Fibroblast of skin of right biceps (primary cell): ENCODE measurements around the gene C20orf141.

Source experiments
- DNase-seq: peaks from one replicate; pipeline ENCODE4 v3.0.0-alpha.2; 2013

Gene C20orf141

DNA sequence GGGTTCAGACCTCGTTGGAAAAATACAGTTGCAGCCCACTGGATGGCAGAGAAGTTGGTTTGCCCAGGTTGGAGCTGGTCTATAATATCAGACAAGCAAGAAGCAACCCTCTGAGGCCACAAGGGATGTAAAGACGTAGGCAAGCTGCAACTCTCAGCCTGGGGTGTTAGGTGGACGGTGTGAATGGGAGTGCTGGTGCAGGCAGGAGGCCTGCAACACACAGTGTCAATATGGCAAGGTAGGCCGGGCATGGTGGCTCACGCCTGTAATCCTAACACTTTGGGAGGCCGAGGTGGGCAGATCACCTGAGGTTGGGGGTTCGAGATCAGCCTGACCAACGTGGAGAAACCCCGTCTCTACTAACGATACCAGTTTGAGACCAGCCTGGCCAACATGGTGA lies 36.3 kb downstream of the C20orf141 start:
- DNase-seq: no peak

DNA sequence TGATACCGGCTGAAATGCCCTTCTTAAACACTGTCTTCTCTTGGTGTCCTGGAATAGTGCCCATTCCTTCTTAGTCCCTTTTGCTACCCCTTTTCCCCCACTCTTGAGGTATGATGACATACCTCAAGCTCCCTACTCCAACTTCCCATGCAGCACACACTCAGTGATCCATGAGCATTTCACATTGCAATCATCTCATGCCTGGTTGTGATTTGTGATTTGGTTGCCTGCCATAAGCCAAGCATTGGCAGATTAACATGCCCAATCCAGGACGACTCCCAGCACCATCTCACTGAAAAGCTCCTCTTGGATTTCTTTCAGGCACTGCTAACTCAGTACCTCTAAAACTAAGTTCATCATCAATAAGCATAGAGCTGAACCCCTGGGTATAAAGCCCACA lies 43.8 kb downstream of the C20orf141 start:
- DNase-seq: no peak

DNA sequence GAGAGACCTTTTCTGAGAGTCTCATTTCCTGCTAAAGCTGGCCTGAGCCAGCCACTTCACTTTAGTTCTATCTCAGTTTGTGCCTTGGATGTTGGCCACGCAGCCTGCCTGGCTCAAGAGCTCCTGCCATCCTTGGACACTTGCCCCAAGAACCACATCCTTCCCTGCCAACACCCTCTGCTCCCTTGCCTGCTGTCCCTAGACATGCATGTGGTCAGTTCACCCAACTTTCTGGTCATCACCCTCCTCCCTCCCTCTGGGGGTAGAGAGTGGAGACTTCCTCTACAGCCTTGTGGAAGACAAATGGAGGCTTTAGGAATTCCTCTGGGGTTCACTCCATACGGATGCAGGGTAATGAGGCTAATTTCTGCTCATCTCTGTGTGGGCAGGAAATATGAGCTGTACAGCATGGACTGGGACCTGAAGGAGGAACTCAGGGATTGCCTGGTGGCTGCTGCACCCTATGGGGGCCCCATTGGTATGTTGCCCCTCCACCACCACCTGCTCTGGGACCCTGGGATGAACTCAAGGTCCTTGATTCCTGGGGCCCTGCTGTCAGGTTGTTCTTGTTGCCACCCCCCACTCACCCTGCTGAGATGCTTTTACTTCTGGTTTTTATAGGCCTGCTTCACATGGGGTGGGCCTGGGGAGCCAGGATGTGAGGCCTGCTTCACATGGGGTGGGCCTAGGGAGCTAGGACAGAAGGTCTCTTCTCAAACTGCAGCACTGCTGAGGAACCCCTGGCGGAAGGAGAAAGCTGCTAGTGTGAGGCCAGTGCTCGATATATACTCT lies 44.7 kb downstream of the C20orf141 start:
- no peak for DNase-seq

DNA sequence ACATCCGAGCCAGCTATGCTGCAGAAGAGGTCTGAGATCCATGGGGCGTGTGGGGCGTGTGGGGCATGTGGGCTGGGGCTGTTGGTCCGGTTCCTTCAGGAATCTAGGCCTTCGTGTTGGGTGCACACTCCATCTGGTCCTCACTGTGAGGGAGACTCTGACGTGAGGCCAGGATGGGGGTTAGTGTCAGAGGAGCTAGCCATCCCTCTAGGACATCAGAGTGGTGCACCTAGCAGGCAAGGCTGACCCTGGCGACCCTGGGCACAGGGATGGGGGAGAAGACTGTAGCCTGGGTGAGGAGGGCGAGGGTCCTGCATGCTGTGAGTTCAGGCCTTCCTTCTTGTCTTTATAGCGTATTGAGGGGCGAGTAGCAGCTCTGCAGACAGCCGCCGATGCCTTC lies 49.8 kb downstream of the C20orf141 start:
- no peak for DNase-seq

DNA sequence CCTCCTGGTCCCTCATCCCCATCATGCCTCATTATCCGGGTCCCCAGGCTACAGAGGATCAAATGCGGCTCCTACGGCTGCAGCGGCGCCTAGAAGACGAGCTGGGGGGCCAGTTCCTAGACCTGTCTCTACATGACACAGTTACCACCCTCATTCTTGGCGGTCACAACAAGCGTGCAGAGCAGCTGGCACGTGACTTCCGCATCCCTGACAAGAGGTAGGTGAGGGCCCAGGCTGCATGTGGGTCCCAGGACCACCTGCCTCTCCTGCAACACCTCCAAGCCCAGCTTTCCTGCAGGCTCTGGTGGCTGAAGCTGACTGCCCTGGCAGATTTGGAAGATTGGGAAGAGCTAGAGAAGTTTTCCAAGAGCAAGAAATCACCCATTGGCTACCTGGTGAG lies 50.3 kb downstream of the C20orf141 start:
- DNase-seq: no peak
